ENCODE measurements around the gene SEZ6L2. TPM values are rescaled to one million over a fixed set of nuclear protein-coding genes. Genes with fewer than 3 reads are reported as not detected.
A peak's percentile ranks its signal among the peaks of the same experiment; 100 is the strongest.

The SEZ6L2 gene
- total and polyA plus RNA-seq, 2 of the 8 experiments (the other 6 are each of a cell fraction or from before 2014, with no cell fraction given), result 43.5 to 47.7 TPM

- TF ChIP-seq TEAD4 (IDR thresholded peaks at IDR 0.05; ENCODE audit: low read depth, low read length), result no peak
- TF ChIP-seq EP300 (IDR thresholded peaks at IDR 0.05; ENCODE audit: borderline replicate concordance in 1 of 2, low read depth in 2 of 2, low read length in 2 of 2), result no peak
- no peak for TF ChIP-seq BACH1 (IDR thresholded peaks at IDR 0.05; ENCODE audit: low read length)
- peak; percentile 79 for TF ChIP-seq TBP (IDR thresholded peaks at IDR 0.05; ENCODE audit: low read depth, low read length)
- no peak for TF ChIP-seq RAD21 (IDR thresholded peaks at IDR 0.05 in 1 of 2, conservative IDR thresholded peaks at IDR 0.05 in 1 of 2; ENCODE audit: low read depth in 2 of 2, low read length in 2 of 2)
- peak; percentile 82 for TF ChIP-seq KDM4A (IDR thresholded peaks at IDR 0.05; ENCODE audit: low read depth, low read length, severe bottlenecking)
- no peak for TF ChIP-seq CHD7 (IDR thresholded peaks at IDR 0.05; ENCODE audit: insufficient replicate concordance, low read length)
These were observed 26.7 kb upstream of the SEZ6L2 start, which contains the start of gene KCTD13 (continued) for GRCh38 chr16:29925781-29926710.
